NCI-H1436 (cell line): Measurements from ENCODE around the gene GADD45G.

Experiments used
- DNase-seq: peaks from one replicate; lab custom pipeline; 2025; lab: John Stamatoyannopoulos, UW

GADD45G gene

DNA sequence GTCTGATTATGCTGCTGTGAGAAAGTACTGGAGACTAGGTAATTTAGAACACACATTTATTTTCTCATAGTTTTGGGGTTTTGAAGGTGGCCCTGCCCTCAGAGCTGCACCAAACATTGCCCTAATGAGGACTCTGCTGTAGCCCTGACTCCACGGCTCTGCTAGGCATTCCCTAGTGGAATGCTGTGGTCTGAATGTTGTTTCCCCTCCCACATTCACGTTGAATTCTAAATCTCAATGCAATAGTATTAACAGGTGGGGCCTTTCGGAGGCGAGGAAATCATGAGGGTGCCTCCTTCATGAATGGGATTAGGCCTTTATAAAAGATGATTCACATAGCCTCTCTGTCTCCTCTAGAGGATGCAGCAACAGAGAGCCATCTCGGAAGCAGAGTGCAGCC is 25.7 kb downstream of the GADD45G start:
- DNase-seq: no peak

DNA sequence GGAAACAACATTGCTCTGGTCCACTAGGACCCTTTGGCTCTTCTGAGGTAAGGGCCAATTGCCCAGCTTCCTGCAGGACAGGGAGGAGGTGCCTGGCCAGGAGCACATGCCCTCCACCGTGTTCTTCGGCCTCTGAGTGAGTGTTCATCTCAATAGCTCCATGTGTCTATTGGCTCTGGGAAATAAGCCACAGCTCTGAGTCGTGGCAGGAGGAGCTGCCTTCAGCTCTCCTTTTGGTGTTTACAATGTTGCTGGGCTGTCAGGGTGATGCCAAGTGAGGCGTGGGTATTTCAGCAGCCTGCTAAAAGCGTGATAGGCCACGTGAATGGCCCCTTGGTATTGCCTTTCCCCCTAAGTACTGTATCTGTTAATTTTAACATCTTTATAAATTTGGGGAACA is 26.6 kb downstream of the GADD45G start:
- no peak for DNase-seq

DNA sequence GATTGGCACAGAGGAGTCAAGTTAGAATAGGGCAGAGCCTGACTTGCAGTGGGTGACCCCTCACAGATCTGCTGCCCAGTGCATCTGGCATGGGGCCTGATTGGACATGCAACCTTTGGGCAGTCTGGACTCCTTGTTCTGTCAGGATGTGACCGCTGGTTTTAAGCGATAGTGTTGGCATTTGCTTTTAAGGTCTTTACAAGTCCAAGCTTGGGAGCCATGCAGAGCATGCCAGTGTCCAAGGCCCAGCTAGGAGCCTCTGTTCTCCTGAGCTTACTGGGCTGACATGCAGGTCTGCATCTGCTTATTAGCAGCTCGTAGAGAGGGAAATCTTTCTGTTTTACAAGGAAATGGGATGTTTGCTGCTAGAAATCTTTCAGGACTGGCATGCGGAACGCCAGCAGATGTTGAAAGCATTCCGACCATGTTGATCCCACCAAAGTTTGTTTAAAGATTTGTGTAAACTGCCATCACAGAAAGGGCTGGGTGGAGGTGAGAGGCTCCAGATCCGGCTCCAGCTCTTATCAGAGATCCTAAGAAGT is 27.5 kb downstream of the GADD45G start:
- no peak for DNase-seq

DNA sequence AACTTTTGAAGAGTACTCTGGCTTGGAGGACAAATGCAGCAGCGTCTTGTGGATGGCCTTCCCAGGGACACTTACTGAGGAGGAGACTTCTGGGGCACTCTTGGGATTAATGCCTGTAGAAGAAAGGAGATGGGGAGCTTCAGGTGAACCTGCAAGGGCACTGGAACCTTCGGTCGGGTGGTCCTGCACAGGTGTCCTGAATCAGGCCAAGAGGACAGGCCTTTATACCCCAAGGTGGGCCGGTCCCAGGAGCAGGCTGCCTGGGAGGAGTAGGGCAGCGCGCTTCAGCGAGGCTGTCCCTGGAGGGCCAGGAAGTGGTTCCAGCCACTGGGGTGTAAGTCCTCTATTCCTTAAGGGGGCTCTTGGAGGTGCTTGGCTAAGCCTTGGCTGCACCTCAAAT is 27.9 kb downstream of the GADD45G start:
- no peak for DNase-seq

DNA sequence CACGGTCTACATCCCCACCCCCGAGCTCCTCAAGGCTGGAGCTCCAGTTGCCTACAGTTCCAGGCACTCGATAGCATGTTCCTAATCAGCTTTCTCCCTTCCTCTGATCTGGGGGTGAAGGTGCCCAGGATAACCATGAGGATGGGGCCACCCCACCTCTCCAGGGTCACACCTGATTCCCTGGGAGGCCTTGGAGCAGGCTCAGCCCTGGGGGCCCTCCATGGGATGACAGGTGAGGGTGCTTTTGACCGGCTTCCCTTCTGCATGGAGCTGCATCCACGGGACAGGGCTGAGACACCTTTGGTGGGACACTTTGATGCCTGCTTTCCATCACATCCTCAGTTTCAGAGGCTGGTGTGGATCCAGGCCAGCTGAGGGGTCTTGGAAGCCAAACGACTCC is 28.6 kb downstream of the GADD45G start:
- DNase-seq: no peak

DNA sequence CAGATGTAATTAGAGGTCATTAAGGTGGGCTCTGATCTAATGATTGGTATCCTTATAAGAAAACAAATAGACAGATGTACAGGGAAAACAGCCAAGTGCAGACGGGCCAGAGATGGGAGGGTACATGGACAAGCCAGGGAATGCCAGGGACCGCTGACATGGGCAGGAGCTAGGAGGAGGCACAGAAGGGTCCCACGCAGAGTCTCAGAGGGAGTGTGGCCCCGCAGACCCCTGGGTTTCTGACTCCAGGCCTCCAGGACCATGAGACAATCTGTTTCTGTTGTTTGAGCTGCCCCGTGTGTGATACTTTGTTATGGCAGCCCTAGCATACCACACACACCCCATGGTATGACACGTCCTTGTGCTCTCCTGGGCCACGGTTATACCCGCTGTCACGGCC is 29.1 kb downstream of the GADD45G start:
- DNase-seq: no peak

DNA sequence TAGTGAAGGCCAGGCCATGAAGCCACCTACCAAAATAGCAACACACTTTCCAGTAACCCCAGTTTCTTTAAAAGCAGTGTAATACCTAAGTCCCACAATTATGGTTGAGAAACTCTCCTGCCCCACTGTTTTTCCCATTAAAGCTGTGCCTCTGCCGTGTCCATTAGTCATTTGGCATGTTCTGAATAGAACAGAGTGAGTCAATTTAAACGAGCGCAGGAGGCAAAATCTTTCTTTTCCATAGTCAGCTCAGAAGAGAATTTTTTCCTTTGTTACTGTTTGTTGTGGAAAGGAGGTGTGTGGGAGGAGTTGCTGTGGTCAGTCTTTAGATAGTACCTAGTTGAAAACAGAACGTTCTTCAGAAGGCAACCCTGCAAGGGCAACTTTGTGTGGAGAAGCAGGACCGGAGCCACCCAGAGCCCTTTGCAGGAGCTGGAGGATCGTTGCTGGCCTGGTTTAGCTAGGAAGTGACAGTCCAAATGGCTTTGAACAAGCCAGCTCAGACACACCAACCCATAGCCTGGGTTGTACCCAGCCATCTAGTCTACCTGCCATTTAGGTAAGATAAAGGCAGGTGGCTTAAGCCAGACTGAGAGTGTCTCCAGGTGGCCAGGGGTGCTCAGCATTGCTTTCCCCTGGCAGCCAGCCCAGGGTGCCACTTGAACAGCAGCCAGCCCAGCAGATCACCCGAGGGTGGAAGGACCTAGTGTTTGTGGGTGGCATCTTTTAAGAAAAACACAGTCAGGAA is 30.4 kb downstream of the GADD45G start:
- DNase-seq: peak; percentile 71

DNA sequence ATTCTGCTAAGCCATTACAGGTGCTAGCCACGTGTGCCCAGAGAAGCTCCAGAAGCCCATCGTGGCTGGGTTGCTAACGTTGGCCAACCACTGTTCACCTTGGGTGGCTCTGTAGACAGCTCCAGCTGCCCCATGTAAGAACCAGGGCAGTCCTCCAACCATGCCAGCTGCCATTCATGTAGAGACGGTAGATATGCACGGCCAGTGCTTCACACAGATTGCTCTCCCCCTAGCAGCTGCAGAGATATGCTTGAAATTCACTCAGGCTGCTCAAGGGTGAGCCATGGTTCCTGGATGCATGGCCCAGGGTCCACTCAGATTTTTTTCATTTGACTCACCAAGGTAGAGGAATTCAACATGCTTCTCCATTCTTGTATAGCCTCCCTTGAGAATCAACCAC is 31.0 kb downstream of the GADD45G start:
- DNase-seq: no peak

DNA sequence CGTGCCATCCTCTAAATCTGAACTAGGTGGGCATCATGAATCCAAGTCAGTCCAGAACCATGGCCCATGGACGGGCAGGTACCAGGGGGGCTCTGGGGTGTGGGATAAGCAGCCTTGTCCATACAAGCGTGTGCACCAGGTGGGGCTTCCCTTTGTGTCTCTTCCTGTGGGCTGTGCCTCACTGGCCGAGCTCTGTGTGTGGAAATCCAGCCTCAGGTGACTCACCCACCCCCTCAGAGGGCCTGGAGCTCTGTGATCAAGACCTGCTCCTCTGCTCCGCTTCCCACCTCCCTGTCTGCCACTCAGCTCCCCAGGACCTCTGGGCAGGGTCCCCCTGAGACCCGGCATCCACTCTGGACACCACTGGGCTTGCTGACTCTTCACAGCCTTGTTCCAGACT is 33.0 kb downstream of the GADD45G start:
- no peak for DNase-seq

DNA sequence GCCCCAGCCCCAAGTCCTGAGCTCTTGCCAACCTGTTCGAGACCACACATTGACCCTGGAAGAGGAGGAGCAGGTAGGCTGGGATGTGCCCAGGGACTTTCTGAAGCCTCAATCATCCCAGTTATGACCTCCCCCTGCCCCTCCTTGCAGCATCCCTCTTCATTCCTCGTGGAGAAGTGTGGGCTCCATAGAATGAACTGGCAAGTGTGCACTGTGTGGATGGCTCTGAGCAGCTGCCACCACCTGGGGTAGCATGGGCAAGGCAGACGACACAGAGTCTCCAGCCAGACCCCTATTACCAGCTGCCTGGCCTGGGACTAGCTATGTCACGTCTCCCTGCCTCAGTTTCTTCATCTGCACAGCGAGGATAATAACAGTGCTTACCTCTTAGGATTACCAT is 33.5 kb downstream of the GADD45G start:
- DNase-seq: no peak

DNA sequence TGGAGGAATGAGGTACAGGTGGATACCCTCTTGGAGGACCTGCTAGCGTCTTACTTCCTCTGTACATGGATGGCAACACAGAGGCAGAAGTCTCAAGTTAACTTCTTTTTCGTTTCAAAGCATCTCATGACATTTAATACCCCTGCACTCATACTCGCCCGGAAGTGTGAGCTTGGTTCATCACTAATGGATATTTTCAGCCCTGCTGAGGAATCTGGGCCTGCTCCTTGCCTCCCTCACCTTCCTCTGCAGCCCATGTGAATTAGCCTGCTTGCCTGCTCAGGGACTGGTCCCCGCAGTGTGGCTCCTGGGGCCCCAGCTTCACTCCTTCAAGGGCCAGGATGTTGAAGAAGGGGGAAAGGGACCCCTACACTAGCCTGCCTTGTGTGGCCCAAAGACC is 34.1 kb downstream of the GADD45G start:
- no peak for DNase-seq

DNA sequence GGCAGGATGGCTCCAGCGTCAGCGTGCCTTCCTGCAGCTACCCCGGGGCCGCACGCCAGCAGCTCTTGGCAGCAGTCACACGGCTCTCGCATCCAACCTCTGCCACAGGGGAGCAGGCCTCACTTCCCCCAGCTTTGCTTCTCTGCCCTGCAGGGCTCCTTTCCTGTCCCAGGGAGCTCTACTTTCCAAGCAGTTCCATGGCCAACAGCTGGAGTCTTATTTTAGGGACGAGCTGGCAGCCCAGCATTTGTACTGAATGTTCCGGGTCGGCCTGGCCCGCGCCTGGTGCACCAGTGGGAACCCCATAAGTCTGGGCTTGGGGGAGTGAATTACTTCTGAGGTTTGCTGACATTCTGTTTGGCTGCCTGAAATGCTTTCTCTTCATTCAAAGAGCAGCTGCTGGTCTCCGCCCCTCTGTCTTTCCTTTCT is 34.6 kb downstream of the GADD45G start:
- DNase-seq: no peak

DNA sequence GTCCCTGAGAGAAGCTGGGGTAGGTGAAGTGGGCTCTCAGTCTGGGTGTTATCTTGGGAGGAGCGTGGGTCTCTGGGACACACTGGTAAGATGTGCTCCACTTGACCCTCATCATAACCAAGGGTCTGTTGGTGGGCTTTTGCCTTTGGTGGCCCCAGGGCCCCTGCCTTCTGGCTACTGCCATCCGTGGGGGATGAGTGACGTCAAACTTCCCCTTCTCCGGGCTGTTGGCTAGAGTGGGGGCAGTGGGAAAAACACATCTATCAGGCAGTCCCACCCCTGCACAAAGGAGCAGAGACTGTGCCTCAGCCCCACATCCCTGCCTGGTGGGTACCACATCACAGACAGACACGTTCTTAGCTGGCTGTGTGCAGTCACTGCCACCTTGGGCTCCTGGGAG is 35.1 kb downstream of the GADD45G start:
- DNase-seq: no peak

DNA sequence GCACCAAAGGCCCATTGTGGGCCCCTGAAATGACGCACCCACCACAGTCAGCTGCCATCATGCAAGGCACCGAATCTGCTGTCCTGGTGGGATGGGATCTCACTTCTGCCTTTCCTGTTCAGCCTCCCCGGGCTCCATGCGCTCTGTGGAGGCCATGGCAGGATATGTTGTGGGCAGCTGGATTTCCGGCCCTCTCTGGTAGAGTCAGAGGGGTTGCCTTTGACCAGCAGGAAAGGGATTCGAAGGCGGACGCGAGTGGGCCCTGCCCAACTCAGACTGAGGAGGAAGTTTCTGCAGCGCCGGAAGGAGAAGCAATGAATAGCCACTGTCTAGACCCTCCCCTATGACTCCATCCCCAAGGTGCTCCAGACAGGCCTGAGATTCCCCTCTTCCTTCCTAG is 35.5 kb downstream of the GADD45G start:
- no peak for DNase-seq

DNA sequence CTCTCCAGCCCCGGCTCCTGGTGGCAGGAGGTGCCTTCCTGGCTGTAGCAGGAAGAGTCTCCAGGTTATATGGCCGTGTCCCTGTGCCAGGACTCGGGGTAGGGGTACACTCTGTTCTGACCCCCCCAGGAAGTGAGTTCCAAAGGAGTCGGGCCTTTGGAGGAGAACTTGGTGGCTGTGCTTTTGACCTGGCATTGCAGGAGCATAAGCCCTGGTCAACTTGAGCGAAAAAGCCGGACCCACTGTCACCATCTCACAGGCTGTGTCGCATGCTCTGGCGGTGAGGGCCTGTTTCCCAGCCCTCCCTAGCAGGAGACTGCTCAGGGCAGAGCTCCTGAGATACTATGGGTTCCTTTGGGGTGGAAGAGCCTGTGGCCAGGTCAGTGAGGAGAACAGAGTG is 36.0 kb downstream of the GADD45G start:
- DNase-seq: no peak

DNA sequence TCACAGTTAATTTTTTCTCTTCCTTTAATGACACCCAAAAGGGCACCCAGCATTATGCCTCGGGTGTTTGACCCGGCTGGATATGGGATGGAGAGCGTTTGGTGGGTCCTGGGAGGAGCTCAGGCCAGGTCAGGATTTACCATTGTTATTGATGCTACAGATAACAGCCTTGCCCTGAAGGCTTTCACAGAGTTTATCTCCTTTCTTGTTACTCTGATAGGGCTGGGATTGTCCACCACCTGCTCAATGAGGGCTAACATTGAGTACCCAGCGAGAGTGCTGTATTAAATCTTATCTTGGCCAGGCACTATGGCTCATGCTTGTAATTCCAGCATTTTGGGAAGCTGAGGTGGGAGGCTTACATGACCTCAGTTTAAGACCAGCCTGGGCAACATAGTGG is 37.2 kb downstream of the GADD45G start:
- DNase-seq: no peak

DNA sequence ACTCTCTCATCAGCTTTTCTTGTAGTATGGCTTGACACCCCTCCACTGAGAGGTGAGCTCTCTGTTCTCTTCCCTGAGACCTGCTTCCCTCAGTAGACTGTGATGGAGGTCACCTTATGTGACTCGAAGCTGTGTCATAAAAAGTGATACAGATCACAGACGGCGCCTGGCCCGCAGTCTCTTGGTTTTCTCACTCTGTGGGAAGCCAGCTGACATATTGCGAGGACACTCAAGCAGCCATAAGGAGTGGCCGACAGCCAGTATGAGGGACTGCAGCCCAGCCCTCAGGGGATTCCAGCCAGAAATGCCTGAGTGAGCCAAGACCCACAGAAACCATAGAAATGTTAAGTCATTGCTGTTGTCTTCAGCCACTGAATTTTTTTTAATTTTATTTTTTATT is 38.0 kb downstream of the GADD45G start:
- no peak for DNase-seq

DNA sequence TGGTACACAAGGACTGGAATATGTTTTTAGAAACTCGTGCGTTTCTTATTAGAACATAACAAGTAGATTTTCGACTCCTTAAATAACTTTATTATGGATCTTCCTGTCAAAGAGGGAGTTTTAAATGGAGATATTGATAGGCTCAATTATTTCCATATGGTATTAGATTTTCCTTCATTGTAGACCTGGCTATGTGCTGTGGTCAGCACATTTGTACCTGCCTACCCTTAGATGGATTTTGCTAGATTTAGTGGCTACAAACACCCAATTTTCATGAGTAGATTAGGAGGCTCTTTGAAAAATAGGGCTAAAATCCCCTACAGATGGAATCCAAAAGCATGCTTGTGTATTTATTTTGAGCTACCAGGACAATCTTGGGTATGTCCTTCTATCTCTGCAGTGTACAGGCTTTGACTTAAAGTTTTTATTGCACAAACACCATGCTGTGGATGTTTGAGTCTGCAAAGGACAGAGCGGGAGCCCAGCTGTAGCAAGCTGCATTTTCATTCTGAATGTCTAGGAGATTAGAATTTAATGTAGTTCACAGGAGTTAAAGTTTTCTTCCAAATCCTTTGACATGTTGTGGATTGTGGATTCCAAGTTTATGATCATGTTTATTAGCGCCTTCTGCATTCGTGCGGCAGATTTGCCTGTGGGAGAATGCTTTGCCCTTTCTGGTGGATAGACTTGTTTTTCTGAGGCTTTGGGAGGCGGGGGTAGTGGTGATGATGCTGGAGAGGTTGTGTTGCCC is 41.6 kb downstream of the GADD45G start:
- no peak for DNase-seq

DNA sequence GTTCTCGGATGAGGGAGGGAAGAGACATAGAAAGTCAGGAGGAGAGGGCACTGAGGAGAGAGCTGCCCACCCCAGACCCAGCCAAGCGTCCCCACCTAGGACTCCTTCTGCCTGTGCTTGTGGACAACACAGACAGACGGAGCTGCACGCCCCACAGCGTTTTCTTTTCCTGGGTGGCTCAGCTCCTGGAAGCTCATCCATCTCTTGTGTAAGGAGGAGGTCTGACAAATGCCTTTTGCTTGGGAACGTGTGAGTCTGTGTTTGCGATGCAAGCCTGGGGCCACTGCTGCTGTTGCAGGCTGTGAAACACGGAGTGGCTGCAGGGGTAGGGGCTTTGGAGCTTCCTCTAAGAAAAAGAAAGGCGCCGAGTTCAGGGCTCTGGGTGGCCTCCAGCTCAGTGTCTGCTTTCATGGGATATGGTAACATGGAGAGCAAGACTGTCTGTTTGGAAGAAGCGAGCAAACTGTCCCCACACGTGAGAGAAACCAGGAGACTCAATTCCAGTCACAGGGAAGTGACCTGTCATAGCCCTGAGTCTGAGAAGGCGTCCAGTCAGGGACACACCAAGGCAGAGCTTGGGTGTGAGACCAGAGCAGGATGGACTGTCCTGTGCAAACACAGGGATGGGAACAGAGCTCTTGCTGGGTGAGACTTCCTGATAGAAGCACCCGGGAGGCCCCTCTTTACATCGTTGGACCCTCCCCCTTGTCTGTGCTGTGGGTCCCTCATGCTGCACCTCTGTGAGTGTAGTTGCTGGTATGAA is 42.7 kb downstream of the GADD45G start:
- no peak for DNase-seq

DNA sequence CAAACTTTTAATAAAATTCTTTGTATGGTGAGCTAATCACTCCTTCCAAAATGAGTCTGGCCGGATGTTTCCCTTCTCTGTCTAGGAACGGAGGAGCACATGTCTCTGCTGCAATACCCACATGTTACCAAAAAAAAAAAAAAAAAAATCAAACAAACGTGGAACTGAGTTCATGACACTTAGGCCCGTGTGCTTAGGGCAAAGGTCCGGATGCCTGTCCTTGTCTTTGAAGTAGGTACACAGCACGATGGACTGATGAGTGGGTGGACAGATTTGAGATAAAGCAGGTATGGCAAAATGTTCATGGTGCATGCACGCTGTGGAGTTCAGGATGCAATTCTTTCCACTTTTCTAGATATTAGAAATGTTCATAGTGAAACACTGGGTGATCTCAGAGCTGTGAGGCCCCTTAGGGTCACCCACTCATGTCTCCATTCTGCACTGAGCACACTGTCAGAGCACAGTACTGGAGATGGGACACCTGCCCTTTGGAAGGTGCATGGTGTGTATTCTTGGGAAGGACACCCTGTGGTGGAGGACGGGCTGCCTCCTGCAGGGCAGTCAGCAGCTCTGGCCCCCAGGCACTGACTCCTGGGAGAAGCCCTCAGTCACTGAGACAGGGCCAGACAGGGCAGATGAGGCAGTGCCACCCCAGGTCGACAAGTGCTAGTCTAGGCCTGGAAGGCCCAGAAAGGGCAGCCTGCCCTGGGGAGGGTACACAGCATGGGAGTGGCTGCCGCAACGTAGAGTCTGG is 43.6 kb downstream of the GADD45G start:
- DNase-seq: no peak

DNA sequence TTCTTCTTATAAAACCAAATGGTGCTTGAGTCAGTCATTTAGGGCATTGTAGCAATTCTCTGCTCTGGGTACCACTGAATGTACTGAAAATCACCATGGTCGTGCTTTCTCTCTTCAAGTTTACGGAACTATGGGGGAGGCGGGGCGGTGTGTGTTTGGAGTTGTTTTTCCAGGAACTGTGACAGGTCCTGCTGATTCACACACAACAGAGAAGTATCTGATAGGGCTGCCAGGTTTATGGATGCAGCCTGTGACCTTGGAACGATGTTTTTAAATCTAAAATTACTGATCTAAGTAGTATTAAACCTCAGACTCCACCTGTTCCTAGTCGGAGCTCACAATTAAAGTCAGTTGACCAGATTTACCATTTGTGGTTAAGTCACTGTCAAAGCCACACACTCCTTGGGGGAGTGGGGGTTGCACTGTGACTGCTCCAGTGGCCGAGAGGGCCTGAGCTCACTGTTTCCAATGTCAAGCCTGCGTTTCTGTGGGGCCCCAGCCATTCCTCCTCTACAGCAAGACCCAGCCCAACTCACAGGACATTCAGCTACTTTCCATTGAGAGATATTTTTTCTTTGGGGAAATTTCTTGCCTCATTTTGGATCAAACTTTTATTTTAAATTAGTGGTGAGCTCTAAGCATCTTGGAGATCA is 44.4 kb downstream of the GADD45G start:
- no peak for DNase-seq
